Keratinocyte (primary cell): Measurements from ENCODE around the gene ATP7B.

Experiments
- EZH2 ChIP-seq: IDR thresholded peaks from one replicate; pipeline ENCODE4 v1.6.1; 2012; ENCODE audit warnings: inconsistent platforms, mild to moderate bottlenecking, low read length, moderate library complexity
- TF ChIP-seq, protein P1 (sequence below), 3 experiments: IDR thresholded peaks in 1 of 3; conservative IDR thresholded peaks in 1 of 3; optimal IDR thresholded peaks in 1 of 3; 2 replicates in 2 of 3; 3 replicates in 1 of 3; pipeline versions ENCODE3 to v1.5.1; 2011; ENCODE audit warnings: low read length in 3 of 3, mild to moderate bottlenecking in 3 of 3, moderate library complexity in 2 of 3, control low read depth in 1 of 3, inconsistent platforms in 1 of 3; ENCODE audit not compliant: insufficient read depth in 2 of 3; ENCODE audit errors: extremely low read depth in 1 of 3

DNA sequence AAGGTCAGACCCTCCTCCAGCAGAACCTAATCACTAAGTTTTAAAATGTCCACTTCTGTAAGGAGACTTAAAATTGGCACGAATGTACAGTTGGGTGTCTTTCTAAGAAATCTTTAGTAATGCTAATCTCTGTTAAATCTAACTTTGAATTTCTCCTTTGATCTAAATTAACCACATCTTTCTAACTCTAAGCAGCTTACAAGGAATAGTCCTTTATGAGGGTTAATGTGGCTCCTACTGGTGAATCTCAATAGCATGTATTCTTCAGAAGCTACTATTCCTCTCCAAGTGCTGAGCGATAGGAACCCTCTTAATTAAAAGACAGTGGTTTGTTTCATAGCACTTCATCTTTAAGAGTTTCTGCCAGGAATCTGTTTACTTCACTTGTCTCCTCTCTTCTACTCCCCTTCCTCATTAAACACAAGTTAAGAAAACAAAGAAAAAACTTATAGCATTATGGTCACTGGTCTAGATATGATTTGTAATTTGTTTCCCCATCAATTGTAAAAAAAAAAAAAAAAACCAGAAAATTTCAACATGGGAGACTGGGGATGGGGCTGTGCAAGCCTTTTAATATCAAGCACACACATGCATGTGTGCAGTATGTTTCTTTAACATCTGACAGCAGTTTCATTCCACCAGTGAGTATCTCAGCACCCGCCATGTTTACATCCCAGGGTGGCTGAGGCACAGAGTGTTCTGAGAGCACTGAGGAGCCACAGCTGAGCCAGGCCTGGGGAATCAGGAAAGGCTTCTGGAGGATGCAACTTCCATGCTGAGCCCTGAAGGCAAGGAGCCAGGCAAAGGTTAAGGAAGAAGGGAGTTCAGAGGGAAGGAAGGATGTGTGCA lies 57.7 kb downstream of the ATP7B start:
- TF ChIP-seq, protein P1, sequence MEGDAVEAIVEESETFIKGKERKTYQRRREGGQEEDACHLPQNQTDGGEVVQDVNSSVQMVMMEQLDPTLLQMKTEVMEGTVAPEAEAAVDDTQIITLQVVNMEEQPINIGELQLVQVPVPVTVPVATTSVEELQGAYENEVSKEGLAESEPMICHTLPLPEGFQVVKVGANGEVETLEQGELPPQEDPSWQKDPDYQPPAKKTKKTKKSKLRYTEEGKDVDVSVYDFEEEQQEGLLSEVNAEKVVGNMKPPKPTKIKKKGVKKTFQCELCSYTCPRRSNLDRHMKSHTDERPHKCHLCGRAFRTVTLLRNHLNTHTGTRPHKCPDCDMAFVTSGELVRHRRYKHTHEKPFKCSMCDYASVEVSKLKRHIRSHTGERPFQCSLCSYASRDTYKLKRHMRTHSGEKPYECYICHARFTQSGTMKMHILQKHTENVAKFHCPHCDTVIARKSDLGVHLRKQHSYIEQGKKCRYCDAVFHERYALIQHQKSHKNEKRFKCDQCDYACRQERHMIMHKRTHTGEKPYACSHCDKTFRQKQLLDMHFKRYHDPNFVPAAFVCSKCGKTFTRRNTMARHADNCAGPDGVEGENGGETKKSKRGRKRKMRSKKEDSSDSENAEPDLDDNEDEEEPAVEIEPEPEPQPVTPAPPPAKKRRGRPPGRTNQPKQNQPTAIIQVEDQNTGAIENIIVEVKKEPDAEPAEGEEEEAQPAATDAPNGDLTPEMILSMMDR (optimal IDR thresholded peaks at IDR 0.05 in 1 of 3, IDR thresholded peaks at IDR 0.05 in 1 of 3, conservative IDR thresholded peaks at IDR 0.05 in 1 of 3; ENCODE audit: extremely low read depth in 1 of 3, insufficient read depth in 2 of 3, low read length in 3 of 3), result no peak
- TF ChIP-seq EZH2, result no peak
